K562 (cell line): ENCODE data around the gene EEF1A1. TPM values are rescaled to one million over a fixed set of nuclear protein-coding genes. Genes with fewer than 3 reads are reported as not detected.

Source experiments
- CBFA2T3 ChIP-seq: fragments of 450-650 bp; IDR thresholded peaks from 2 replicates; pipeline ENCODE4 v1.6.1; 2017
- CHD2 ChIP-seq: IDR thresholded peaks from 2 replicates; pipeline ENCODE4 v1.6.1; 2011; ENCODE audit warnings: low read depth, low read length
- CHD4 ChIP-seq: fragments of 200-600 bp; sonication (generic); IDR thresholded peaks from 3 replicates; pipeline ENCODE4 v1.6.1; 2012; ENCODE audit warnings: low read depth, mild to moderate bottlenecking, mixed read lengths, low read length, inconsistent platforms; ENCODE audit not compliant: insufficient read depth, insufficient replicate concordance, poor library complexity, severe bottlenecking
- CREB1 ChIP-seq, 2 experiments: sonication (generic) in 1 of 2; formaldehyde crosslinking in 1 of 2; IDR thresholded peaks; 2 replicates each; pipeline versions ENCODE4 v1.6.1 to v1.8.0; 2012 to 2022; ENCODE audit warnings: inconsistent platforms in 1 of 2, mild to moderate bottlenecking in 1 of 2, missing genetic modification reagents in 1 of 2, moderate library complexity in 1 of 2
- CTBP1 ChIP-seq: fragments of 450-650 bp; IDR thresholded peaks from 2 replicates; pipeline ENCODE4 v1.6.1; 2016; ENCODE audit warnings: borderline replicate concordance
- CUX1 ChIP-seq: fragments of 200-800 bp; sonication (Bioruptor generic); IDR thresholded peaks from 2 replicates; pipeline ENCODE4 v1.6.1; 2016; ENCODE audit warnings: missing genetic modification characterization, missing compliant biosample characterization
- GTF2A2 ChIP-seq: IDR thresholded peaks from 2 replicates; pipeline ENCODE4 v1.6.1; 2016; ENCODE audit warnings: mild to moderate bottlenecking, missing genetic modification characterization, missing compliant biosample characterization
- HDAC2 ChIP-seq: fragments of 450-650 bp; IDR thresholded peaks from 2 replicates; pipeline ENCODE4 v1.6.1; 2016; ENCODE audit warnings: mild to moderate bottlenecking
- JUN ChIP-seq, 2 experiments: sonication (generic) in 1 of 2; formaldehyde crosslinking in 1 of 2; IDR thresholded peaks; 2 replicates each; pipeline versions ENCODE4 v1.6.1 to v1.8.0; 2012 to 2022; ENCODE audit warnings: borderline replicate concordance in 2 of 2, mild to moderate bottlenecking in 2 of 2, improper control_type of control experiment in 1 of 2, low read depth in 1 of 2, low read length in 1 of 2, missing genetic modification reagents in 1 of 2
- KLF16 ChIP-seq: IDR thresholded peaks from 2 replicates; pipeline ENCODE4 v1.6.1; 2016; ENCODE audit warnings: antibody characterized with exemption
- NBN ChIP-seq: fragments of 450-650 bp; IDR thresholded peaks from 2 replicates; pipeline ENCODE4 v1.6.1; 2016; ENCODE audit warnings: low read depth, mild to moderate bottlenecking
- NCOR1 ChIP-seq: fragments of 450-650 bp; IDR thresholded peaks from 2 replicates; pipeline ENCODE4 v1.6.1; 2016; ENCODE audit warnings: mild to moderate bottlenecking, moderate library complexity
- PURB ChIP-seq: sonication (generic); formaldehyde crosslinking; IDR thresholded peaks from 2 replicates; pipeline ENCODE4 v1.9.0; 2021; ENCODE audit warnings: low read depth, mild to moderate bottlenecking, missing genetic modification reagents
- SLC30A9 ChIP-seq: fragments of 250-450 bp; sonication (Bioruptor Pico); IDR thresholded peaks from 2 replicates; pipeline ENCODE4 v1.8.0; 2022; ENCODE audit warnings: mild to moderate bottlenecking, moderate library complexity
- SMARCE1 ChIP-seq: fragments of 450-650 bp; IDR thresholded peaks from 2 replicates; pipeline ENCODE4 v1.7.1; 2016; ENCODE audit warnings: mild to moderate bottlenecking
- SNIP1 ChIP-seq: fragments of 450-650 bp; IDR thresholded peaks from 2 replicates; pipeline ENCODE4 v1.7.1; 2017; ENCODE audit warnings: low read depth, mild to moderate bottlenecking
- SPI1 ChIP-seq: IDR thresholded peaks from 2 replicates; pipeline ENCODE4 v1.6.1; 2011; ENCODE audit warnings: low read depth, low read length, control low read depth, borderline replicate concordance
- TEAD1 ChIP-seq, 2 experiments: fragments of 450-650 bp in 1 of 2; sonication (generic) in 1 of 2; formaldehyde crosslinking; IDR thresholded peaks; 2 replicates each; pipeline versions ENCODE4 v1.4.0 to v1.8.0; 2020 to 2022; ENCODE audit warnings: mild to moderate bottlenecking in 2 of 2, missing genetic modification reagents in 1 of 2
- ZNF766 ChIP-seq: fragments of 200-800 bp; sonication (Bioruptor generic); conservative IDR thresholded peaks from 2 replicates; pipeline ENCODE4 v1.6.1; 2016; ENCODE audit warnings: missing genetic modification characterization, missing compliant biosample characterization
- polyA plus RNA-seq, 8 experiments: library from polyadenylated mRNA; depleted of rRNA in 4 of 8; stranded (reverse) in 5 of 8; unstranded in 3 of 8; fragments of >200 nt; fragmentation: Nextera tagmentation in 2 of 8; fragmentation: Illumina TruSeq in 1 of 8; extraction: Ambion mirVana in 2 of 8; extraction: Trizol in 1 of 8; gene quantifications; 2 replicates each; pipeline versions ENCODE4 v1.2.1 to v1.2.3, GENCODE V29; 2011 to 2014; ENCODE audit warnings: inconsistent platforms in 1 of 8, missing spikeins in 1 of 8
- total RNA-seq, 7 experiments: library from RNA; depleted of rRNA in 6 of 7; stranded (reverse); fragments of >200 nt in 6 of 7; fragmentation: Illumina TruSeq in 2 of 7; extraction: Trizol in 2 of 7; gene quantifications; 2 replicates each; pipeline versions ENCODE4 v1.2.1 to v1.2.3, GENCODE V29; 2011 to 2021; ENCODE audit warnings: low replicate concordance in 1 of 7
- TF ChIP-seq, protein P1 (sequence below): sonication (generic); formaldehyde crosslinking; IDR thresholded peaks from 2 replicates; pipeline ENCODE4 v1.8.0; 2022; ENCODE audit warnings: mild to moderate bottlenecking, missing genetic modification reagents, borderline replicate concordance
- TF ChIP-seq, protein P2 (sequence below): fragments of 250-450 bp; sonication (Bioruptor Pico); IDR thresholded peaks from 2 replicates; pipeline ENCODE4 v1.5.0; 2020; ENCODE audit warnings: mild to moderate bottlenecking

Gene EEF1A1
- total and polyA plus RNA-seq, 9 of the 15 experiments (the other 6 are each of a cell fraction or from before 2014, with no cell fraction given), result 6,453 to 17,323 (median 11,082) TPM

DNA sequence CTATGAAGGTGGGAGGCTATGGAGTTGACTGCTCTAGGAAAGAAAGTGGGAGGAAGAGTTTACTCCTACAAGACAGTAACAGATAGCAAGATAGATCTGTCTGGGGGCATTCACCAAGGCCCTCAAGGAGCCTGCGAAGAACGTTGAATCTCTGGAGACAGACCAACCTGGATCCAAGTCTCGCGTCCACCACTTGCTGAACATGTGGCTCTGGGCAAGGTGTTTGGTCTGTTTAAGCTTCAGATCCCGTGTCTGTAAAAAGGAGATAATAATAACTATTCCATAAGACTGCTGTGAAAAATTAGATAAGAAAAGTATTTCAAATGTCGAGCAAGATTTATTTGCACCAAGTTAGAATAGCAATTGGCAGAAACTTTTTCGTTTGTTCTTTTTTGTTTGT is 8.1 kb upstream of the EEF1A1 start (continued):
- 0 out of 2 replicates have a peak, but pooled peaks have one; percentile 16 for TF ChIP-seq JUN (IDR thresholded peaks at IDR 0.05; ENCODE audit: borderline replicate concordance, low read depth, low read length)
- no peak for TF ChIP-seq JUN (CRISPR knock-in tag; IDR thresholded peaks at IDR 0.05; ENCODE audit: borderline replicate concordance)
- no peak for TF ChIP-seq GTF2A2
- TF ChIP-seq NBN, result no peak
- TF ChIP-seq SMARCE1, result peak; percentile 57; the same call in 1 of the 2 replicates
- peak; percentile 71; the same call in 1 of the 2 replicates for TF ChIP-seq HDAC2
- TF ChIP-seq CBFA2T3, result peak; percentile 97
- TF ChIP-seq PURB (CRISPR knock-in tag), result no peak
- TF ChIP-seq SPI1, result no peak
- TF ChIP-seq, protein P1, sequence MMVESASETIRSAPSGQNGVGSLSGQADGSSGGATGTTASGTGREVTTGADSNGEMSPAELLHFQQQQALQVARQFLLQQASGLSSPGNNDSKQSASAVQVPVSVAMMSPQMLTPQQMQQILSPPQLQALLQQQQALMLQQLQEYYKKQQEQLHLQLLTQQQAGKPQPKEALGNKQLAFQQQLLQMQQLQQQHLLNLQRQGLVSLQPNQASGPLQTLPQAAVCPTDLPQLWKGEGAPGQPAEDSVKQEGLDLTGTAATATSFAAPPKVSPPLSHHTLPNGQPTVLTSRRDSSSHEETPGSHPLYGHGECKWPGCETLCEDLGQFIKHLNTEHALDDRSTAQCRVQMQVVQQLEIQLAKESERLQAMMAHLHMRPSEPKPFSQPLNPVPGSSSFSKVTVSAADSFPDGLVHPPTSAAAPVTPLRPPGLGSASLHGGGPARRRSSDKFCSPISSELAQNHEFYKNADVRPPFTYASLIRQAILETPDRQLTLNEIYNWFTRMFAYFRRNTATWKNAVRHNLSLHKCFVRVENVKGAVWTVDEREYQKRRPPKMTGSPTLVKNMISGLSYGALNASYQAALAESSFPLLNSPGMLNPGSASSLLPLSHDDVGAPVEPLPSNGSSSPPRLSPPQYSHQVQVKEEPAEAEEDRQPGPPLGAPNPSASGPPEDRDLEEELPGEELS, result no peak
- TF ChIP-seq CREB1 (IDR thresholded peaks at IDR 0.05), result peak; percentile 34; the same call in 1 of the 2 replicates
- TF ChIP-seq CREB1 (CRISPR knock-in tag; IDR thresholded peaks at IDR 0.05), result no peak
- TF ChIP-seq NCOR1, result peak; percentile 92
- no peak for TF ChIP-seq CHD4
- TF ChIP-seq SLC30A9 (CRISPR knock-in tag), result no peak
- peak; percentile 40; the same call in 1 of the 2 replicates for TF ChIP-seq CTBP1
- 0 out of 2 replicates have a peak, but pooled peaks have one; percentile 39 for TF ChIP-seq CUX1 (CRISPR knock-in tag)
- no peak for TF ChIP-seq SNIP1
- TF ChIP-seq, protein P2, sequence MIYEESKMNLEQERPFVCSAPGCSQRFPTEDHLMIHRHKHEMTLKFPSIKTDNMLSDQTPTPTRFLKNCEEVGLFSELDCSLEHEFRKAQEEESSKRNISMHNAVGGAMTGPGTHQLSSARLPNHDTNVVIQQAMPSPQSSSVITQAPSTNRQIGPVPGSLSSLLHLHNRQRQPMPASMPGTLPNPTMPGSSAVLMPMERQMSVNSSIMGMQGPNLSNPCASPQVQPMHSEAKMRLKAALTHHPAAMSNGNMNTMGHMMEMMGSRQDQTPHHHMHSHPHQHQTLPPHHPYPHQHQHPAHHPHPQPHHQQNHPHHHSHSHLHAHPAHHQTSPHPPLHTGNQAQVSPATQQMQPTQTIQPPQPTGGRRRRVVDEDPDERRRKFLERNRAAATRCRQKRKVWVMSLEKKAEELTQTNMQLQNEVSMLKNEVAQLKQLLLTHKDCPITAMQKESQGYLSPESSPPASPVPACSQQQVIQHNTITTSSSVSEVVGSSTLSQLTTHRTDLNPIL (CRISPR knock-in tag), result no peak
- peak; percentile 88 for TF ChIP-seq KLF16
- TF ChIP-seq TEAD1 (CRISPR knock-in tag; IDR thresholded peaks at IDR 0.05), result peak in 1 of 2 experiments; percentile 58; a peak in 1 of 4 replicates
- peak; percentile 73 for TF ChIP-seq CHD2
- TF ChIP-seq ZNF766 (CRISPR knock-in tag), result 0 out of 2 replicates have a peak, but pooled peaks have one; percentile 50
